Mesendoderm (in vitro differentiated cells): ENCODE measurements around the gene CDH7.

Source experiments
- DNase-seq: peaks from one replicate; pipeline ENCODE4 v3.0.0; 2013
- H2AK5ac ChIP-seq: 2 replicates; pipeline ENCODE4 v1.6.1; 2013; ENCODE audit warnings: low read length, inconsistent platforms
- H2BK120ac ChIP-seq: 2 replicates; pipeline ENCODE4 v1.6.1; 2013; ENCODE audit warnings: low read depth, mild to moderate bottlenecking, low read length, moderate library complexity, mixed read lengths
- H2BK15ac ChIP-seq: replicated peaks from 2 replicates; pipeline ENCODE4 v1.6.1; 2013; ENCODE audit warnings: low read depth, mild to moderate bottlenecking, moderate library complexity
- H2BK5ac ChIP-seq: 2 replicates; pipeline ENCODE4 v1.6.1; 2013; ENCODE audit warnings: low read length, inconsistent platforms
- H3K18ac ChIP-seq: 2 replicates; pipeline ENCODE4 v1.6.1; 2013; ENCODE audit warnings: mild to moderate bottlenecking, low read length, mixed read lengths
- H3K23ac ChIP-seq: one replicate; pipeline ENCODE4 v1.6.1; 2013; ENCODE audit warnings: low read length
- H3K27ac ChIP-seq: 2 replicates; pipeline ENCODE4 v1.5.1; 2013; ENCODE audit warnings: low read depth, mild to moderate bottlenecking, inconsistent platforms, low read length, moderate library complexity
- H3K27me3 ChIP-seq: 2 replicates; pipeline ENCODE4 v1.6.1; 2013; ENCODE audit warnings: low read length, control low read depth, mild to moderate bottlenecking, inconsistent platforms; ENCODE audit not compliant: insufficient read depth, poor library complexity
- H3K36me3 ChIP-seq: 2 replicates; pipeline ENCODE4 v1.6.1; 2013; ENCODE audit warnings: low read length, inconsistent platforms; ENCODE audit not compliant: control insufficient read depth, insufficient read depth
- H3K4ac ChIP-seq: one replicate; pipeline ENCODE4 v1.6.1; 2013; ENCODE audit warnings: low read depth, mild to moderate bottlenecking, low read length, moderate library complexity
- H3K4me1 ChIP-seq: 2 replicates; pipeline ENCODE4 v1.6.1; 2013; ENCODE audit warnings: low read depth, low read length, inconsistent platforms; ENCODE audit not compliant: control insufficient read depth
- H3K4me2 ChIP-seq: 2 replicates; pipeline ENCODE4 v1.6.1; 2013; ENCODE audit warnings: low read length
- H3K4me3 ChIP-seq: 2 replicates; pipeline ENCODE4 v1.5.1; 2013; ENCODE audit warnings: mild to moderate bottlenecking, low read length
- H3K56ac ChIP-seq: one replicate; pipeline ENCODE4 v1.6.1; 2013; ENCODE audit warnings: low read length
- H3K79me1 ChIP-seq: 2 replicates; pipeline ENCODE4 v1.6.1; 2013; ENCODE audit warnings: low read length, inconsistent platforms
- H3K79me2 ChIP-seq: 2 replicates; pipeline ENCODE4 v1.6.1; 2013; ENCODE audit warnings: mild to moderate bottlenecking, low read length; ENCODE audit not compliant: control insufficient read depth, insufficient read depth
- H3K9ac ChIP-seq: 2 replicates; pipeline ENCODE4 v1.6.1; 2013; ENCODE audit warnings: low read length, inconsistent platforms
- H4K5ac ChIP-seq: one replicate; pipeline ENCODE4 v1.6.1; 2013; ENCODE audit warnings: low read length
- H4K8ac ChIP-seq: one replicate; pipeline ENCODE4 v1.6.1; 2013; ENCODE audit warnings: low read depth, mild to moderate bottlenecking, control low read depth, low read length, moderate library complexity
- WGBS: extraction: QIAGEN DNeasy Blood & Tissue Kit; methylation state at CpG from one replicate; pipeline ENCODE4 v1.1.7; 2013; ENCODE audit warnings: low lambda C conversion rate, missing lambda C conversion rate; ENCODE audit not compliant: insufficient coverage; ENCODE audit errors: extremely low coverage; 5-methylcytosine and 5-hydroxymethylcytosine counted together

CDH7 gene

GRCh38 chr18:65808759-65809158 is 57.9 kb downstream of the CDH7 start:
- Histone ChIP-seq H3K4me2 (no peak overlapping the region), H3K79me1 (no peaks in the 10 kb centered on the region), H3K4ac (no peak overlapping the region), H3K27ac (no peak overlapping the region), H3K79me2 (no peaks in the 10 kb centered on the region), H4K8ac (no peak overlapping the region), H3K27me3 (no peaks in the 10 kb centered on the region), H3K36me3 (no peaks in the 10 kb centered on the region), H2AK5ac (no peak overlapping the region), H2BK5ac (no peak overlapping the region), H3K18ac (no peak overlapping the region), H3K23ac (no peak overlapping the region), H2BK120ac (no peak overlapping the region), H2BK15ac (no peak overlapping the region), H3K4me1 (no peaks in the 10 kb centered on the region), H3K4me3 (no peak overlapping the region), H4K5ac (no peak overlapping the region), H3K9ac (no peak overlapping the region), H3K56ac (no peak overlapping the region)
- WGBS, result 100% methylated on average over 3 of the region's 6 CpGs
- DNase-seq, result no peak

DNA sequence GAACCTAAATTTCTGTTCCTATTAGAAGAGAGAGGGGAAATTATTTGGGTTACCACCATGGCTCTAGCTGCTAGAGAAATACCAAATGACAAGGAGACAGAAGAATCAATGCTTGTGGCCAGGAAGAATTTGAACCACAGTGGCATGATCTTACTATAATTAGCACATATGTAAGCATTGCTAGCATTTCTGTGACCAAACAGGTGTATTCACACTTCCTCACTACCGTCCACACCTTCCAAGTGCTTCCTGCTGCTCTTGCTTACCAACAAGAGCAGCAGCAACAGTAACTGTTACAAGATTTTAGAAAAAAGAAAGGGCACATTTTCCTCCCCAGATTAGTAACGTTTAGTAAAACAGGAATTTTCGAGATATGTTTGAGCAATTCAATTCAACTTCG is 60.5 kb downstream of the CDH7 start:
- H3K27me3 ChIP-seq, result no peaks in the 10 kb centered on the region
- H3K79me2 ChIP-seq, result no peaks in the 10 kb centered on the region
- no peaks in the 10 kb centered on the region for H3K79me1 ChIP-seq
- no peak overlapping the region for H2BK5ac ChIP-seq
- H3K23ac ChIP-seq, result no peak overlapping the region
- H3K4ac ChIP-seq, result no peak overlapping the region
- no peaks in the 10 kb centered on the region for H3K36me3 ChIP-seq
- H3K4me1 ChIP-seq, result no peaks in the 10 kb centered on the region
- no peak overlapping the region for H2BK15ac ChIP-seq
- no peak overlapping the region for H3K4me2 ChIP-seq
- H2AK5ac ChIP-seq, result no peak overlapping the region
- no peak for DNase-seq
- H2BK120ac ChIP-seq, result no peak overlapping the region
- H3K56ac ChIP-seq, result no peak overlapping the region
- no peak overlapping the region for H3K18ac ChIP-seq
- no peak overlapping the region for H4K5ac ChIP-seq
- H3K27ac ChIP-seq, result no peak overlapping the region
- H4K8ac ChIP-seq, result no peak overlapping the region
- no CpG with 5 or more reads among the region's 4 CpGs for WGBS
- H3K9ac ChIP-seq, result no peak overlapping the region
- no peak overlapping the region for H3K4me3 ChIP-seq

DNA sequence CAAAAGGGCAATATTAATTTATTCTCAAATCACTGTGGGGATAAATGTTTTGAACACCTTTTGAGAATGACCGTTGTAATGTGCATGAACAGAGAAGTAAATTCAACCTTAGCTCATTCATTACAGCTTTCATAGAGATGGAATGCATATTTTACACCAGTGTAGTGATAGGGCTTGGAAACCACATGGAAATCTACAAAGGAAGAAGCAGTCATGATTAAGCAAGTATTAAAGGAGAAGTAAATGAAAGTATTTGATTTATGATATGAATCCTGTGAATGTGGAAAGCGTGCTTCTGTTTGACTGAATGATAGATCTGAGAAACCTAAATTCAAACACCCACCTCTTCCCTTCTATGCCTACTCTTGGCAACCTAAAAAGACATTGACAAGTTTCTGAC is 64.7 kb downstream of the CDH7 start:
- Histone ChIP-seq H2BK5ac (no peak overlapping the region), H3K36me3 (no peaks in the 10 kb centered on the region)
- WGBS, result 100% methylated on average over 1 of the region's 2 CpGs

DNA sequence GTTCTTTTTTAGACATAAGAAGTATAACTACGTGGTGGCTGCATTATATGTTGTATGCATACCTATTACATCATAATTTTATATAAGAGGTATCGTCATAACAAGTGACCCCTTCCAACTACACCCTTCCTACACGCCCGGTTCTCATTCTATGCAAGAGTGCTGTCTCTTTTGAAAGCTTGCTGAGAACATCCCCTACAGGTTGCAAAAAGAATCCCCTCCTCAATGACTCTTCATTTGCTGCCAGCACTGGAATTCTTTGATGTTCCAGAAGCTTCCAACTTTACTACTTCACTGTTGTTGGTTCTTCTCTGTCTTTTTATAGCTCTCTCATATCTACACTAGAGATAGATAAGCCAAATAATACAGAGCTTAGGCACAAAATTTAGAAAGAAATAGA is 66.4 kb downstream of the CDH7 start:
- peak; percentile 33 for DNase-seq
- no peaks in the 10 kb centered on the region for H3K79me1 ChIP-seq
- H2BK15ac ChIP-seq, result no peak overlapping the region
- no peak overlapping the region for H3K18ac ChIP-seq
- WGBS, result no CpG with 5 or more reads among the region's 4 CpGs
- H4K5ac ChIP-seq, result no peak overlapping the region
- H2AK5ac ChIP-seq, result no peak overlapping the region
- H3K56ac ChIP-seq, result no peak overlapping the region
- no peak overlapping the region for H2BK120ac ChIP-seq
- no peak overlapping the region for H3K4me2 ChIP-seq
- no peaks in the 10 kb centered on the region for H3K27me3 ChIP-seq
- H2BK5ac ChIP-seq, result no peak overlapping the region
- H3K23ac ChIP-seq, result no peak overlapping the region
- H3K4ac ChIP-seq, result no peak overlapping the region
- H4K8ac ChIP-seq, result no peak overlapping the region
- no peaks in the 10 kb centered on the region for H3K4me1 ChIP-seq
- no peak overlapping the region for H3K27ac ChIP-seq
- H3K36me3 ChIP-seq, result no peaks in the 10 kb centered on the region
- no peak overlapping the region for H3K4me3 ChIP-seq
- no peak overlapping the region for H3K9ac ChIP-seq
- no peaks in the 10 kb centered on the region for H3K79me2 ChIP-seq

More for the DNA sequence above, 64.7 kb downstream of the CDH7 start:
- Histone ChIP-seq H4K8ac (no peak overlapping the region), H3K79me2 (no peaks in the 10 kb centered on the region), H3K4me1 (no peaks in the 10 kb centered on the region), H4K5ac (no peak overlapping the region), H3K27ac (no peak overlapping the region), H2AK5ac (no peak overlapping the region), H3K18ac (no peak overlapping the region), H2BK15ac (no peak overlapping the region), H2BK120ac (no peak overlapping the region), H3K4me2 (no peak overlapping the region), H3K27me3 (no peaks in the 10 kb centered on the region), H3K4ac (no peak overlapping the region), H3K23ac (no peak overlapping the region), H3K56ac (no peak overlapping the region), H3K9ac (no peak overlapping the region), H3K79me1 (no peaks in the 10 kb centered on the region), H3K4me3 (no peak overlapping the region)
- DNase-seq, result no peak

- Histone ChIP-seq H3K27me3 (no peaks in the 10 kb centered on the region), H3K79me2 (no peaks in the 10 kb centered on the region), H3K56ac (no peak overlapping the region), H2BK15ac (no peak overlapping the region), H2BK5ac (no peak overlapping the region), H3K79me1 (no peaks in the 10 kb centered on the region), H3K4me3 (no peak overlapping the region), H3K4ac (no peak overlapping the region), H3K27ac (no peak overlapping the region), H3K4me1 (no peaks in the 10 kb centered on the region), H2BK120ac (no peak overlapping the region), H3K23ac (no peak overlapping the region), H3K9ac (no peak overlapping the region), H2AK5ac (no peak overlapping the region), H3K4me2 (no peak overlapping the region), H4K8ac (no peak overlapping the region), H3K18ac (no peak overlapping the region), H4K5ac (no peak overlapping the region), H3K36me3 (no peaks in the 10 kb centered on the region)
- no CpG with 5 or more reads among the region's 3 CpGs for WGBS
- no peak for DNase-seq
Observed at GRCh38 chr18:65821911-65822310, 71.1 kb downstream of the CDH7 start.

GRCh38 chr18:65822826-65823225 is 72.0 kb downstream of the CDH7 start:
- Histone ChIP-seq H3K4ac (no peak overlapping the region), H3K4me2 (no peak overlapping the region)
- WGBS, result no CpG with 5 or more reads among the region's 2 CpGs

More at GRCh38 chr18:65822826-65823225, 72.0 kb downstream of the CDH7 start:
- Histone ChIP-seq H2BK120ac (no peak overlapping the region), H4K8ac (no peak overlapping the region), H3K27me3 (no peaks in the 10 kb centered on the region), H3K9ac (no peak overlapping the region), H3K27ac (no peak overlapping the region), H3K4me1 (no peaks in the 10 kb centered on the region), H2BK5ac (no peak overlapping the region), H3K4me3 (no peak overlapping the region), H3K79me2 (no peaks in the 10 kb centered on the region), H3K79me1 (no peaks in the 10 kb centered on the region), H2BK15ac (no peak overlapping the region), H3K36me3 (no peaks in the 10 kb centered on the region), H4K5ac (no peak overlapping the region), H3K23ac (no peak overlapping the region), H2AK5ac (no peak overlapping the region), H3K18ac (no peak overlapping the region), H3K56ac (no peak overlapping the region)
- no peak for DNase-seq
